ENCODE measurements around the gene ATF1. TPM values are rescaled to one million over a fixed set of nuclear protein-coding genes. Genes with fewer than 3 reads are reported as not detected.

ATF1 gene
- total and polyA plus RNA-seq, 10 of the 15 experiments (the other 5 are each of a cell fraction or from before 2014, with no cell fraction given): 15.4 to 92.0 (median 33.6) TPM

DNA sequence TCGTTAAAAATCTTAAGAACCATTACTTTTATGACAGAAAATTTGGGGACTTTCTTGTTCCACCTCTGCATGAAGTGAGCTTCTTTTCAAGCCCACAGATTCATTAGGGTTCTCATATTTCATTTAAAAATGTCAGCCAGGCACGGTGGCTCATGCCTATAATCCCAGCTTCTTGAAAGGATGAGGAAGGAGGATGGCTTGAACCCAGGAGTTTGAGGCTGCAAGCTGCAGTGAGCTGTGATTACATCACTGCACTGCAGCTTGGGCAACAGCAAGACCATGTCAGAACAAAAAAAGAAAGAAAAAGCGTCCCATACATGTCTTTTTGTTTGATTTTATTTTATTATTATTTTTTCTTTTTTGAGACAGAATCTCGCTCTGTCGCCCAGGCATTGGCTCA lies 43.4 kb upstream of the ATF1 start:
- in situ Hi-C loops (cut with MboI) (no loop called here), intact Hi-C loops (cut with micrococcal nuclease; ENCODE audit: unreplicated experiment) (no loop called here)
- ChIA-PET CTCF (interaction anchor here (1.1 kb wide), 1 partner anchor 216 kb away, joined by 4 read pairs; the partner anchor contains the start of gene DIP2B), POLR2A (interaction anchor here (0.9 kb wide), 1 partner anchor 216 kb away, joined by 3 read pairs; the partner anchor contains the start of gene DIP2B), RAD21 (ENCODE audit: unreplicated experiment) (no interaction called here), SMC1A (ENCODE audit: uncharacterized antibody, unreplicated experiment) (interaction anchor here (1.2 kb wide), 1 partner anchor 61 kb away, joined by 3 read pairs; no protein-coding TSS in a partner anchor)
- ATAC-seq (no peak), DNase-seq (ENCODE audit: low read depth, low spot score) (no peak), FAIRE-seq (no peak)
- Histone ChIP-seq H3K4me2 (ENCODE audit: control insufficient read depth, insufficient read depth) (no peak overlapping the region), H3K27me3 (replicated peaks in 1 of 2; ENCODE audit: control insufficient read depth in 2 of 2, insufficient read depth in 2 of 2, low read length in 1 of 2) (no peaks in the 10 kb centered on the region), H3K9ac (ENCODE audit: control insufficient read depth, insufficient read depth, low read length) (no peak overlapping the region), H3K4me1 (ENCODE audit: control insufficient read depth, insufficient read depth, low read length) (no peaks in the 10 kb centered on the region), H3K36me3 (ENCODE audit: control insufficient read depth in 2 of 2, insufficient read depth in 2 of 2, low read length in 1 of 2) (peaks cover 7 to 13% of the 10 kb centered on the region in 2 experiments), H3K4me3 (no peak overlapping the region), H3K9me3 (replicated peaks; ENCODE audit: control insufficient read depth, insufficient read depth, low read length) (no peaks in the 10 kb centered on the region), H2AFZ (ENCODE audit: control insufficient read depth, low read depth, low read length) (no peak overlapping the region), H3K27ac (ENCODE audit: control insufficient read depth, insufficient read depth) (no peak overlapping the region), H4K20me1 (ENCODE audit: control insufficient read depth, insufficient read depth) (no peaks in the 10 kb centered on the region), H3K79me2 (ENCODE audit: control insufficient read depth, insufficient read depth, low read length) (no peaks in the 10 kb centered on the region)
- TF ChIP-seq PAX8 (IDR thresholded peaks at IDR 0.05) (no peak), IKZF2 (IDR thresholded peaks at IDR 0.05) (no peak), NFYB (IDR thresholded peaks at IDR 0.05; ENCODE audit: insufficient read depth, low read depth, low read length) (no peak), KLF5 (IDR thresholded peaks at IDR 0.05; ENCODE audit: partially characterized antibody) (no peak), EZH2 (IDR thresholded peaks at IDR 0.05; ENCODE audit: borderline replicate concordance, control insufficient read depth, low read depth, low read length) (no peak), PBX3 (IDR thresholded peaks at IDR 0.05; ENCODE audit: insufficient replicate concordance, low read depth, low read length) (no peak), ZNF592 (IDR thresholded peaks at IDR 0.05) (no peak), ZNF687 (IDR thresholded peaks at IDR 0.05) (no peak), MTA3 (IDR thresholded peaks at IDR 0.05; ENCODE audit: borderline replicate concordance, low read length) (no peak), RAD21 (IDR thresholded peaks at IDR 0.05; ENCODE audit: insufficient read depth, low read depth, low read length) (no peak), POLR2AphosphoS5 (IDR thresholded peaks at IDR 0.05; ENCODE audit: low read length) (no peak)
- TF ChIP-seq, protein P1, sequence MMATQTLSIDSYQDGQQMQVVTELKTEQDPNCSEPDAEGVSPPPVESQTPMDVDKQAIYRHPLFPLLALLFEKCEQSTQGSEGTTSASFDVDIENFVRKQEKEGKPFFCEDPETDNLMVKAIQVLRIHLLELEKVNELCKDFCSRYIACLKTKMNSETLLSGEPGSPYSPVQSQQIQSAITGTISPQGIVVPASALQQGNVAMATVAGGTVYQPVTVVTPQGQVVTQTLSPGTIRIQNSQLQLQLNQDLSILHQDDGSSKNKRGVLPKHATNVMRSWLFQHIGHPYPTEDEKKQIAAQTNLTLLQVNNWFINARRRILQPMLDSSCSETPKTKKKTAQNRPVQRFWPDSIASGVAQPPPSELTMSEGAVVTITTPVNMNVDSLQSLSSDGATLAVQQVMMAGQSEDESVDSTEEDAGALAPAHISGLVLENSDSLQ (IDR thresholded peaks at IDR 0.05): no peak
- TF ChIP-seq, protein P2, sequence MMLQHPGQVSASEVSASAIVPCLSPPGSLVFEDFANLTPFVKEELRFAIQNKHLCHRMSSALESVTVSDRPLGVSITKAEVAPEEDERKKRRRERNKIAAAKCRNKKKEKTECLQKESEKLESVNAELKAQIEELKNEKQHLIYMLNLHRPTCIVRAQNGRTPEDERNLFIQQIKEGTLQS (IDR thresholded peaks at IDR 0.05; ENCODE audit: borderline replicate concordance, extremely low read depth, low read depth, low read length): no peak
- BruUV-seq (replicated peaks): no TSS peak
- 99% methylated on average over 5 of the region's 5 CpGs for WGBS (ENCODE audit: insufficient coverage, insufficient replicate concordance, low lambda C conversion rate, missing lambda C conversion rate)

Measured in GM12878 (cell line).